ENCODE results near the gene OPCML.

- no peak for TF ChIP-seq CTCF (IDR thresholded peaks at IDR 0.05; ENCODE audit: low read depth, low read length, poor library complexity, severe bottlenecking)
- no peak for TF ChIP-seq EZH2phosphoT487 (IDR thresholded peaks at IDR 0.05; ENCODE audit: borderline replicate concordance, low read length)
These were observed 646.0 kb downstream of the OPCML start for GRCh38 chr11:132886335-132886734.

Data from DOHH2 (cell line).